K562 (cell line): ENCODE results near the gene GLCCI1. TPM values are rescaled to one million over a fixed set of nuclear protein-coding genes. Genes with fewer than 3 reads are reported as not detected.

Source experiments
- GMEB1 ChIP-seq: fragments of 250-450 bp; sonication (Bioruptor Pico); IDR thresholded peaks from 2 replicates; pipeline ENCODE4 v1.4.0; 2020; ENCODE audit warnings: mild to moderate bottlenecking
- MCM2 ChIP-seq: fragments of 450-650 bp; IDR thresholded peaks from 2 replicates; pipeline ENCODE4 v1.6.1; 2017; ENCODE audit warnings: low read depth, mild to moderate bottlenecking
- NCOA6 ChIP-seq: fragments of 450-650 bp; IDR thresholded peaks from 2 replicates; pipeline ENCODE4 v1.6.1; 2017; ENCODE audit warnings: mild to moderate bottlenecking
- NFYB ChIP-seq: IDR thresholded peaks from 2 replicates; pipeline ENCODE4 v1.6.1; 2011; ENCODE audit warnings: mild to moderate bottlenecking, moderate library complexity; ENCODE audit not compliant: insufficient read length; ENCODE audit errors: extremely low read depth
- PCBP1 ChIP-seq: fragments of 200-400 bp; formaldehyde crosslinking; IDR thresholded peaks from 2 replicates; pipeline ENCODE4 v1.6.1; 2018; ENCODE audit warnings: mild to moderate bottlenecking, low read depth, low read length; ENCODE audit not compliant: poor library complexity, severe bottlenecking
- RREB1 ChIP-seq: fragments of 250-450 bp; sonication (Bioruptor Pico); IDR thresholded peaks from 2 replicates; pipeline ENCODE4 v1.4.0; 2020
- VEZF1 ChIP-seq: fragments of 200-800 bp; sonication (Bioruptor generic); IDR thresholded peaks from 2 replicates; pipeline ENCODE4 v1.6.1; 2017; ENCODE audit warnings: missing genetic modification characterization, missing compliant biosample characterization
- polyA plus RNA-seq, 8 experiments: library from polyadenylated mRNA; depleted of rRNA in 4 of 8; stranded (reverse) in 5 of 8; unstranded in 3 of 8; fragments of >200 nt; fragmentation: Nextera tagmentation in 2 of 8; fragmentation: Illumina TruSeq in 1 of 8; extraction: Ambion mirVana in 2 of 8; extraction: Trizol in 1 of 8; gene quantifications; 2 replicates each; pipeline versions ENCODE4 v1.2.1 to v1.2.3, GENCODE V29; 2011 to 2014; ENCODE audit warnings: inconsistent platforms in 1 of 8, missing spikeins in 1 of 8
- total RNA-seq, 7 experiments: library from RNA; depleted of rRNA in 6 of 7; stranded (reverse); fragments of >200 nt in 6 of 7; fragmentation: Illumina TruSeq in 2 of 7; extraction: Trizol in 2 of 7; gene quantifications; 2 replicates each; pipeline versions ENCODE4 v1.2.1 to v1.2.3, GENCODE V29; 2011 to 2021; ENCODE audit warnings: low replicate concordance in 1 of 7
- TF ChIP-seq, protein P1 (sequence below): sonication (generic); formaldehyde crosslinking; IDR thresholded peaks from 2 replicates; pipeline ENCODE4 v1.9.0; 2022; ENCODE audit warnings: mild to moderate bottlenecking, missing genetic modification reagents

GLCCI1 gene
- total and polyA plus RNA-seq, 9 of the 15 experiments (the other 6 are each of a cell fraction or from before 2014, with no cell fraction given), result 2.7 to 11.9 (median 7.2) TPM

DNA sequence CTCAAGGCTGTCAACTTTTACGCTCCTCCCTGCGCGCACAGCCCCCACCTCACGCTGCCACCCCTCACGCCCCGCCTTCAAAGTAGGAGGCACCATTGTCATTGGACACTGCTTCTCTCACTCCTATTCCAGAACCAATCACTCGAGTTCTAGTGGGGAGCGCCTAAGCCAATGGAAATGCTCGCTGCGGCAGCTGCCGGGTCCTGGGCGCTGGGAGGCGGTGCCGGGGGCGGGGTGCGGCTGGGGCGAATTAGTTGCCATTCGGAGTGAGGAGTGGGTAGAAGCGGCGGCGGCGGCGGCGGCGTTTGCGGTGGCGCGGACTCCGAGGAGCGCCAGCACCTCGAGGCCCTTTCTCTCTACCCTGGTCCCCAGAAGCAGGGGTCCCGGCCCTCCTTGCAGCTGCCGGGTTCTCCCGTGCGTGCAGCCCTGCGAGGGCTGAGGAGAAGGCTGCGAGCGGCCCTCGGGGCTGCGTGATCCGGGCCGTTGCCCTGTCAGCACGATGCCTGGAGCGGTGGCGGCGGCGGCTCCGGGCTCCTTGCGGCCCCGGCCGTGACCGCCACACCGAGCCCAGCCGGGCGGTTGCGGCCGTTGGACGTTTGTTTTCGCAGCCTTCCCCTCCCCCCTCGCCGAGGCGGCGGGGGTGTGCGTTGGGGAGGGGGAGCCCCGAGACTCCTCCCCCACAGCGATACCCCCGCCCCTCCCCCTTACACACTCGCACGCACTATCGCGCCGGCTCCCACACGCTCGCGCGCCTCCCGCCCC, at the start of gene GLCCI1 (continued):
- peak; percentile 86 for TF ChIP-seq NFYB
- TF ChIP-seq VEZF1 (CRISPR knock-in tag), result peak; percentile 97
- TF ChIP-seq PCBP1, result peak; percentile 29
- 0 out of 2 replicates have a peak, but pooled peaks have one; percentile 73 for TF ChIP-seq RREB1 (CRISPR knock-in tag)
- no peak for TF ChIP-seq MCM2
- TF ChIP-seq, protein P1, sequence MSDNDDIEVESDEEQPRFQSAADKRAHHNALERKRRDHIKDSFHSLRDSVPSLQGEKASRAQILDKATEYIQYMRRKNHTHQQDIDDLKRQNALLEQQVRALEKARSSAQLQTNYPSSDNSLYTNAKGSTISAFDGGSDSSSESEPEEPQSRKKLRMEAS (CRISPR knock-in tag), result peak; percentile 30
- peak; percentile 67; the same call in 1 of the 2 replicates for TF ChIP-seq NCOA6
- TF ChIP-seq GMEB1, result peak; percentile 62; the same call in 1 of the 2 replicates
